AG04449 (cell line): ENCODE results near the gene ATXN10.

Experiments
- CTCF ChIA-PET: fragments of 350-600 bp; formaldehyde crosslinking; extraction: SDS; loops from one replicate; lab custom pipeline; 2021; ENCODE audit warnings: antibody characterized with exemption; lab: Yijun Ruan, JAX
- POLR2A ChIA-PET: fragments of 400-600, 350-600 bp; formaldehyde crosslinking; extraction: SDS; loops from one replicate; lab custom pipeline; 2020; ENCODE audit warnings: antibody characterized with exemption, inconsistent platforms; lab: Yijun Ruan, JAX
- DNase-seq: peaks from one replicate; pipeline ENCODE4 v3.0.0-alpha.2; 2010; ENCODE audit warnings: low read depth, low spot score
- H3K4me3 ChIP-seq: 2 replicates; pipeline ENCODE4 v1.5.1; 2011; ENCODE audit warnings: low read depth, mild to moderate bottlenecking, control low read depth, low read length
- TF ChIP-seq, protein P1 (sequence below): IDR thresholded peaks from one replicate; pipeline ENCODE4 v1.5.1; 2011; ENCODE audit warnings: mild to moderate bottlenecking, moderate library complexity, low read length, control low read depth, inconsistent platforms; ENCODE audit not compliant: insufficient read depth; ENCODE audit errors: missing control alignments

Gene ATXN10

DNA sequence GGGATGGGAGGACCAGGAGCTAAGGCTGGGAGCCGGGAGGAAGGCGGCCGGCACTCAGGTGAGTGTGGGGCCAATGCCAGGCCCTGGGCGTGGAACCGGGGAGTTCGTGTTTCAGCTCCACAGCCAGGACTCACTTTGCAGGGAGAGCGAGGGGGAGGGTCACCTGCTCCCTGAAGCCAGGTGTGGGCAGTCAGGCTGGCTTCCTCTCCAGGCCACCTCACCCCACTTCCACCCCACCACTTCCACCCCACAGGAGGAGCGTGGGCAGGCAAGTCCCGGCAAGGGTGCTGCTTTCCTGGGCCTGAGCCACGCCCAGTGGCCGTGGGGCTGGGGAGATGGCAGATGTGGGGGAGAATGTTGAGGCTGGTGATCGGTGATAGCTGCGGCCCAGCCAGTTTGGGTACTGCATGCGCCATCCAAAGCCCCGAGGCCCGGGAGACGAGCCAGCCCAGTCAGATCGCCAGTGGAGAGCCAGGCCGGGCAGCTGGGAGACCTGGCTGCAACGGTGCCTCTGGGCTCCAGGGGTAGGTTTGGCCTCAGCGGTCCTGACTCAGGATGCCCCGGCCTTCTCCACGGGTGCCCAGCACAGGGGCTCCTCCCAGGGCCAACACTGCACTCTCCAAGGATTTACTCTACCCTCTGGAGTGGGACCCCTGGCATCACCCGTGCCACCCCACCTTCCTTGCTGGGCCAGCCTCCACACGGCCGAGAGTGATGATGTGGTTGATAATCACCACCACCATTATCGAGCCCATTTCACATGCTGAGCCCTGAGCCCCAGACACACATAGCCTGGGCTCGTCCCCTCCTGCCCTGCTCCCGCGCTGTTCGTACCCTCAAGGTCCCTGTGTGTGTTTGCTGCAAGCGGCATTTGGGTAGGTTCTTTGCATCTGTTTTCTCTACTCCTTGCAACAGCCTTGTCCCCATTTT, 211.5 kb downstream of the ATXN10 start:
- no peak for DNase-seq
- CTCF ChIA-PET = interaction anchor here (0.8 to 1.3 kb wide), 2 partner anchors 16 to 20 kb away, joined by 3 to 4 read pairs; no protein-coding TSS in a partner anchor
- TF ChIP-seq, protein P1, sequence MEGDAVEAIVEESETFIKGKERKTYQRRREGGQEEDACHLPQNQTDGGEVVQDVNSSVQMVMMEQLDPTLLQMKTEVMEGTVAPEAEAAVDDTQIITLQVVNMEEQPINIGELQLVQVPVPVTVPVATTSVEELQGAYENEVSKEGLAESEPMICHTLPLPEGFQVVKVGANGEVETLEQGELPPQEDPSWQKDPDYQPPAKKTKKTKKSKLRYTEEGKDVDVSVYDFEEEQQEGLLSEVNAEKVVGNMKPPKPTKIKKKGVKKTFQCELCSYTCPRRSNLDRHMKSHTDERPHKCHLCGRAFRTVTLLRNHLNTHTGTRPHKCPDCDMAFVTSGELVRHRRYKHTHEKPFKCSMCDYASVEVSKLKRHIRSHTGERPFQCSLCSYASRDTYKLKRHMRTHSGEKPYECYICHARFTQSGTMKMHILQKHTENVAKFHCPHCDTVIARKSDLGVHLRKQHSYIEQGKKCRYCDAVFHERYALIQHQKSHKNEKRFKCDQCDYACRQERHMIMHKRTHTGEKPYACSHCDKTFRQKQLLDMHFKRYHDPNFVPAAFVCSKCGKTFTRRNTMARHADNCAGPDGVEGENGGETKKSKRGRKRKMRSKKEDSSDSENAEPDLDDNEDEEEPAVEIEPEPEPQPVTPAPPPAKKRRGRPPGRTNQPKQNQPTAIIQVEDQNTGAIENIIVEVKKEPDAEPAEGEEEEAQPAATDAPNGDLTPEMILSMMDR = no peak
- no peak overlapping the region for H3K4me3 ChIP-seq
- POLR2A ChIA-PET = no interaction called here

GRCh38 chr22:45883811-45884170, 212.2 kb downstream of the ATXN10 start:
- ChIA-PET CTCF (no interaction called here), POLR2A (no interaction called here)
- DNase-seq = no peak
- no peak overlapping the region for H3K4me3 ChIP-seq
- TF ChIP-seq, protein P1 = no peak

- POLR2A ChIA-PET = no interaction called here
- DNase-seq = no peak
- H3K4me3 ChIP-seq = no peak overlapping the region
- TF ChIP-seq, protein P1 = no peak
- CTCF ChIA-PET = no interaction called here
Observed at GRCh38 chr22:45884201-45885062, 212.8 kb downstream of the ATXN10 start.

GRCh38 chr22:45885171-45885840, 213.7 kb downstream of the ATXN10 start:
- TF ChIP-seq, protein P1 = no peak
- ChIA-PET POLR2A (no interaction called here), CTCF (no interaction called here)
- no peak for DNase-seq
- no peak overlapping the region for H3K4me3 ChIP-seq

GRCh38 chr22:45885941-45886395, 214.3 kb downstream of the ATXN10 start:
- POLR2A ChIA-PET = no interaction called here
- TF ChIP-seq, protein P1 = no peak
- DNase-seq = no peak
- CTCF ChIA-PET = no interaction called here
- no peak overlapping the region for H3K4me3 ChIP-seq
